NCI-H1694 (cell line): ENCODE data around the gene CABP4.

Experiments
- DNase-seq: peaks from one replicate; lab custom pipeline; 2025; lab: John Stamatoyannopoulos, UW

CABP4 gene

DNA sequence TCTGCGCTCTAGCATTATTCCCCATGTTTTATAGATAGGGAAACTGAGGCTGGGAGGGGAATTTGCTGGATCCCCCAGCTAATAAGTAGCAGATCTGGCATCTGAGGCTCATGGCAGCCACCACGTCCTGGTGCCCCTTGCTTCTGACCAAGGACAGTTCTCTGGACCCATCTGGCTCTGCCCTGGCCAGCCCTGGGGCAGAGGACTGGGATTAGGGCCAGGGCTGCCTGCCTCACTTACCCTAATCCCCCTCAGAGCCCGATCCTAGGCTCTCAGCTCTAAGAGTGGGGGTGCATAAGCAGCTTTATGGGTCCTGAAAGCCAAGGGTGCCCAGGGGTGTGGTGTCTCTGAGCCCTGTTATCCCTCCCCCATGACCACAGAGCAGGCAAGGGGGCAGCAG, at the start of gene CABP4:
Gene CABP4 (plus strand): TSS at position 301 of the 400 bp plus-strand sequence. CDS start 70 bp downstream, at position 371.
- no peak for DNase-seq

DNA sequence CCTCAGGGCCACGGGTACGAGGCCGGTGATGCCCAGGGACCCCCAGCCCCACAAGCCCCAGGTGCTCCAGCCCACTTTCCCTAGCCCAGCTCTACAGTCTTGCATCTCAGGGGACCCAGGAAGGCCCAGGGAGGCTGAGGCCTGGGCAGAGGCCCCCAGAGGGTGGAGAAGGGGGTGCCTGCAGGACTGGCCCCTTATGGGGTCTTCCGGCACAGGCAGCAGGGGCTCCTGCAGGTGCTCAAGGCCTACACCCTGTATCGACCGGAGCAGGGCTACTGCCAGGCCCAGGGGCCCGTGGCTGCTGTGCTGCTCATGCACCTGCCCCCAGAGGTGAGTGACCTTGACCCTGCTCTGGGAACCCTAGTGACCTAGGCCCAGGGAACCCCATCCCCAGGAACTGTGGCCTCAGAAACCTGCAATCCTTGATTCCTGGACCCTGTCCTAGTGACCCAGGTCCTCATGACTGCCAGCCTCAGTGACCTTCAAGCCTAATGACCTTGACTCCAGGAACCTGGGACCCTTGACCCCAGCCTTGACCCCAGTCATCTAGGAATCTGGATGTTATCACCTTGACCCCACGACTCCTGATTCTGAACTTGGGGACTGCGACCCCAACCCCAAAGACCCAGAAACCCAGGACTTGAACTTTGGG, 49.3 kb upstream of the CABP4 start:
- no peak for DNase-seq

DNA sequence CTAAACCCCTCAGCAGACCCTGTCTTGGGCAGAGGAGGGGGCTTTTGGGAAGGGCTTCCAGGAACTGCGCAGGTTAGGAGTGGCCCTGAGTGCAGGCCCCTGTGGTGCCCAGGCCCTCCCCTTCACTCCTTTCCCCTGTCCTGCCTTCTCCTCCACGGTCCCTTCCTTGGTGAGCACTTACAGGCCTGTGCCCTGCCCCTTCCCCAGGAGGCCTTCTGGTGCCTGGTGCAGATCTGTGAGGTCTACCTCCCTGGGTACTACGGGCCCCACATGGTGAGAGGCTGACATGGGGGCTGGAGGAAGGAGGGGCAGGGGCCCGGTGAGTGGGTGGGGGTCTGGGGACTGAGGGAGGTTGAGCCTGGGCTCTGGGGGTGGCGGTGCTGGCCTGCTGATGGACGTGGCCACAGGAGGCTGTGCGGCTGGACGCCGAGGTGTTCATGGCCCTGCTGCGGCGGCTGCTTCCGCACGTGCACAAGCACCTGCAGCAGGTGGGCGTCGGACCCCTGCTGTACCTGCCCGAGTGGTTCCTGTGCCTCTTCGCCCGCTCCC, 48.7 kb upstream of the CABP4 start:
- no peak for DNase-seq

DNA sequence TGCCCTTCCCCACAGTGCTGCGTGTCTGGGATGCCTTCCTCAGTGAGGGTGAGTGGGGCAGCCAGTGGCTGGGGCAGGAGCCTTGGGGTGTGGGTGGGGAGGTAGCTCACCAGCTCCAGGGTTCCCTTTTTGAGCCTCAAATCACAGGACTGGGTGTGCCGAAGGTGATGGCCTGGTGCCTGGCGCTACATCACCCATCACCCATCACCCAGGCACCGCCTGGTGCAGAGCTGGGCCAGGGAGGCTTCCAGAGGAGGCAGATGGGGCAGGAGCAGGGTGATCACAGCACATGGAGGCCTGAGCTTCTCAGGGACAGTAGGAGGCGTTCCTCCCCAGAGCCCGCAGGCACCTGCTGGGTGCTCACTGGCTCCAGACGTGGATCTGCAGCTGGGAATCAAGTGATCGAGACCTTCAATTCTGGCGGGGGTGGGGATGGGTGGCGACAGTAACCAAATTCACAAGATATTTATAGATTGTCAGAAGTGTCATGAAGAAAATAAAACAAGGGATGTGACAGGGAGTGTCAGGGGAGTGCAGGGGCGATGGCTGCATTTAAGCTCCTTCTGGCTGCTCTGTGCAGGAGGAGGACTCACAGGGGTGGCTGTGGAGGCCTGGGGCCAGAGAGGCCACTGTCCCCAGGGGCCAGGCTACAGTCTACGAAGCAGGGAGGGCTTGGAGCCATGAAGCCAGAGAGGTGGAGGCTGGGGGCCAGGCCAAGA, 48.0 kb upstream of the CABP4 start:
- DNase-seq = no peak

DNA sequence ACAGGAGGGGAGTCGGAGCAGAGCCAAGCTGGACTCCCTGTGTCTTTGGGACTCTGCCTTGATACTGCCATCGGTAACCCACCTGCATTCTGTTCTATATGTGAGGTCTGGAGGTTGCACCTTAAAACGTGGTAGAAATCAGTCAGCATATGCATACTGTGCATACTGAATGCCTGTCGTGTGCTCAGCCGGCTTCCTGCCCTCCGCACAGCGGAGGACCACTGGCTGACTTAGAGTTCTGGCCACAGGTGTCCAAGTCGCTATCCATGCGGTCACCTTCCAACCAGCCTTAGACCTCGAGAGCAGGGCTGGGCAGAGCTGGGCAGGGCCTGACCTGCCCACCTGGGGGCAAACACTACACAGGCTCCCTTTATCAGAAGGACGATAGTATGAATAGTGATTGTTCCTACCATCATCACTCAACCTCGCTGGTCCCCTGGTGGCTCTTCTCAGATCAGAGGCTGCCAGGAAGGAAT, 47.4 kb upstream of the CABP4 start:
- DNase-seq = no peak

DNA sequence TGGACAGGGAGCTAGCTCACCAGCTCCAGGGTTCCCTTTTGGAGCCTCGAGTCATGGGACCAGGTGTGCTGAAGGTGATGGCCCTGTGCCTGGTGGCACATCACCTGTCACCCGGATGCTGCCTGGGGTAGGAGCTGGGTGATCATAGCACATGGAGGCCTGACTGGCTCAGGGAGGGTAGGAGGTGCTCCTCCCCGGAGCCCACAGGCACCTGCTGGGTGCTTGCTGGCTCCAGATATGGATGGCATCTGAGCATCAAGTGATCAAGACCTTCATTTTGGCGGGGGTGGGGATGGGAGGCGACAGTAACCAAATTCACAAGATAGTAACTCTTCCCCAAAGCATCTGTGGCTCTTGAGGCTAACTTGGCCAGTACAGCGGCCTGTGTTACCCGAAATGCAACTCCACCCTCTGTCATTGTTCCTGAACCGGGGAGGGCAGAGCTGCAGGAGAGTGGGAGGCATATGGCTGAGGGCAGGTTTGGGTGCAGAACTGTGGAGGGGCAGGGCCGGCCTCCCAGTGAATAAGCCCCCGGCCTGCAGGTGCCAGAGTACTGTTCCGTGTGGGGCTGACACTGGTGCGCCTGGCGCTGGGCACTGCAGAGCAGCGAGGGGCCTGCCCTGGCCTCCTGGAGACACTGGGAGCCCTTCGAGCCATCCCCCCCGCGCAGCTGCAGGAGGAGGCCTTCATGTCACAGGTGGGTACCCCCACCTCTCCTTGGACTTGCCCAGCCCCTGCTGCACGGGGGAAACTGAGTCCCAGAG, 46.5 kb upstream of the CABP4 start:
- DNase-seq = no peak

DNA sequence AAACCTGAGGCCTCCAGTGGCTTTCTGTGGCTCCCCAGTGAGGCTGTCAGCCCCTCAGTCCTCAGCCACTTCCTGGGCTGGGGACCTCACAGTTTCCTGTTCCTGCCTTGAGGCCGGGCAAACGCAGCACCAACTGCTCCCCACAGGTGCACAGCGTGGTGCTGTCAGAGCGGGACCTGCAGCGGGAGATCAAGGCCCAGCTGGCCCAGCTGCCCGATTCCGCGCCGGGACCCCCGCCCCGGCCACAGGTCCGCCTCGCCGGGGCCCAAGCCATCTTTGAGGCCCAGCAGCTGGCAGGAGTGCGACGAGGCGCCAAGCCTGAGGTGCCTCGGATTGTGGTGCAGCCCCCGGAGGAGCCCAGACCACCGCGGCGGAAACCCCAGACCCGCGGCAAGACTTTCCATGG, 45.9 kb upstream of the CABP4 start:
- DNase-seq = no peak

DNA sequence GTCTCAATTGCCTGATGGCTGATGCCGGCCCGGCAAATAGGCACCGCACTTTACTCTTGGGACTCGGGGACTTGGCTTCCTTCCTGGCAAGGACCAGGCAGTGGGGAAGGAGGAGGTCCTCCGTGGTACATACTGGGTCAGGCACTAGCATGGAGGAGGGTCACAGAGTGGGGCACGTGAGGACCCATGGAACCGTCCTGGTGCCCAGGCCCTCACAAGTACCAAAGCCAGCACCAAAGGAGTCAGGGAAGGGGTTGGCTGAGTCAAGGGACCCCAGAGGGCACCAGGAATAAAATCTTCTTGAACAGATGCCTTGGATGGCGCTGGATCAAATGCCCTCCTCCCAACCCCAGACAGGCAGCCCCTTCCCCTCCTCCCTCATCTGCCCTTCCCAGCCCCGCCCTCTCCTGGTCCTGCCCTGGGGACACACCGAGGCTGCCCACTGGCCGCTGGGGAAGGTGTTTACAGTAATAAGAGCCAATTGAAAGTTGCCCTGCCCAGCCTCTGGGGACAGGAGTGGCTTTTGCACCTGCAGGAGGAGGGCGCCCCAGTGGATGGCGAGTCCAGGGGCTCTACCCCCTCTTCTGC, 45.3 kb upstream of the CABP4 start:
- DNase-seq = no peak

DNA sequence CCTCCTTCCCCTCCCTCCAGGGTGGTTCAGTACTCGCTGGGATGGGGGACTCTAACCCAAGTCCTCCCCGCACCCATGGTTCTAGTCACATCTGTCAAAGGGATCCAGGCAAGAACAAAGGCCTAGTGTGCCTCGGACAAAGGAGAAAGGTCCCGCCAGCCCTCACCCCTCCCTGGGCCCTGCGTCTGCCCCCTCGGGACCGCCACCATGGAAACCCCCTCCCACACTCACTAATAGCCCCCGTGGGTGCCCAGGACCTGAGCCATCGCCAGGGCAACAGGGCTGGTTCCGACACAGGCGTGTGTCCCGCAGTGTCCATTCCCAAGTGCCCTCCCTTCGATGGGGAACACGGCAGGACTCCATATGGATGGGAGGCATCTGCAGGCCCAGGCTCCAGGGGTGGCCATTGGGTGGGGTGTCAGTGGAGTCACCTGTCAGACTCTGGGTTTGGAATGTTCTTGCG, 44.8 kb upstream of the CABP4 start:
- DNase-seq = no peak

DNA sequence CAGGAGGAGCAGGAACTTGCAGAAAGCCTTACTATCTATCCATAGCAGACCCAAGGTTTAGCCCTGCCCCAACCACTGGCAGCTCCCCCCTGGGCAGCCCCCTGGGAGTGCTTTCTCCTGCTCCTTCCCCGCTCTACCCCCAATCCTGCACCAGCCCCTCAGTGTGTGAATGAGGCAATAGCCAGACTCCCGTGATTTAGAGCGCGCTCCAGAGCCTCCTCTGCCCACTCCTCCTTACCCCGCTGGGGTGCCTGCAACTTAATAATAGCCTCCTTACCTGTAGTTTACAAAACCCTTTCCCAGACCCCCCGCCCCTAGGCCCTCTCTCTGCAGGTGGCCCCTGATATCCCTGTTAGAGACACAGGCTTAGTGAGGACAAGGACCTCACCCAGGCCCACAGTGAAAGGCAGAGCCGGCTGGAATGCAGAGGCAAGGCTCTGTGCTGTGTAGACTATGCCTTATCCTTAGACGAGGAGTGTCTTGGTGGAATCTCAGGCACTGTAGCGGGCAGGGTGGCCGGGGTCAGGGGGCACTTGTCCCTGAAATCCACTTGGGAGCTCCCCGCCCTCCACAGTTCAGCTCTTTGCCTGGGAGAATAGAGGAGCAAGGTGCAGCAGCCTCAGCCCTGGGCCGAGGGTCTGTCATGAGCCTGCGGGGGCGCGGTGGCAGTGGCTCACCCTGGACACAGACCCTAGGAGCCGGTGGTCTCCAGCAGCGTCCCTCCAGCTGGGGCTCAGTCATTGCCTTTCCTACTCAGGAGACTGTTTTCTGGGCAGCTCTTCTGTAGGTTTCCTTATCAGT, 44.0 kb upstream of the CABP4 start:
- DNase-seq = no peak

DNA sequence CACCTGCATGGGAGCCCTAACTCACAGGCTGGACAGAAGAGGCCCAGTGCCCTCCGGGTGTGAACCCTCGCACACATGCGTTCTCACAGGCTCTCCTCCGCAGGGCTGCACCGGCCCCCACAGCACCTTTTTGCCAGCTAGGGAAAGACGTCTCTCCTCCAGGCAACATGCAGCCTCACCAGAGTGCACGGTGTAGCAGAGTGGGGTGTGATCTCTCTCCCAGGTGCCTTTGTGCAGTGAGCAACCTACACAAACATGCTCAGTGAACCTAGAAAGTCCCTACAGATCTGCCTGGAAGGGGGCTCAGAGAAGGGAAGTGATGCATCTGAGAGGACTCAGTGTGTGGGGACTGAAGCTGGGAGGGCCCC, 43.4 kb upstream of the CABP4 start:
- DNase-seq = no peak

DNA sequence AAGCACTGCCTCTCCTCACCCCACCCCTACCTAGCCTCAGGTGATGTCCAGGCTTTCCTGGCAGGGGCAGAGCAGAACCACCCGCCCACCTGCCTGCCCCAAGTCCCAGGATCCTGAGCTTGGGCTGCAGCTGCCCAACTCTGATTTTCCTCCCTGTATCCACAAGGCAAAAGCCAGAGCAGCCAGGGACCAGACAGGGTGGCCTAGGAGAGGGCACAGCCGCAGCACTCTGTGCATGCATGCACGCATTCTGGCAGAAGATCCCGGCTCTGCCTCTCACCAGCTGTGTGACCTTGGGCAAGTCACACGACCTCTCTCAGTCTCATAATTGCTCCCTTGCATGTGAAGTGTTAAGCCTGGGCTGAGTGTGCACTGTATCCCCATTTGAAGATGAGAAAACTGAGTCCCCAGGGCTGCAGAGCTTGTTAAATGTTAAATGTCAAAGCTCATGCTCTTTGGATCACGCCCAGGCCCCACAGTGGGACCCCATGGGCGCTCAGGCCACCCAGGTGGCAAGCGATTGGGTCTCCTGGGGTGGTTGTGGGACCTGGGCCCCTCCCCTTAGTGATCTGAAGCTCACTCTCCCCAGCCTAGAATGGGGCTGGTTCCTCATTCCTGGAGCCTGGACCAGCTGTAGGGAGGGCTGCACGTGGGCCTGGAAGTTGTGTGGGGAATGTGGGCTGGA, 42.5 kb upstream of the CABP4 start:
- no peak for DNase-seq

DNA sequence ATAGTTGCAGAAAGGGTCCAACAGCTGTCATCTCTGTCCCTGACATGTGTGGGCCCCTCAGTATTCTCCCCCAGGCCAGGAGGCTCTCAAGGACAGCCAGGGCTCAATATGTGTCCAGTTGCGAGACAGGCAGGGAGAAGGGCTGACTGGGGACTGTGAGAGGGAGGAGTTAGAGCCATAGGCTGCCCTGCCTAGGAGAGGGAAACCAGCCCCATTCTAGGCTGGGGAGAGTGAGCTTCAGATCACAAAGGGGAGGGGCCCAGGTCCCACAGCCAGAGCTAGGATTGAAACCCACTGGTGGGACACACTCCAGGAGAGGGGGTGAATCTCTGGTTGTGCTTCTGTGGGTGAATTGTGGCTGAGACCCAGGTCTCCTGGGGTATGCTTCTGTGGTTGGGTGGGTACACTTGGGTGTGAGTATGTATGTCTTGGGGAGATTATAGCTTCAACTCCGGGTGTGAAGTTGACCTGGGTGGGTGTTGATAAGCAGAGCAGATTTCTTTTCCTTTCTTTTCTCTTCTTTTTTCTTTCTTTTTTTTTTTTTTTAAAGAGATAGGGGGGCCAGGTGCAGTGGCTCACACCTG, 41.8 kb upstream of the CABP4 start:
- no peak for DNase-seq

DNA sequence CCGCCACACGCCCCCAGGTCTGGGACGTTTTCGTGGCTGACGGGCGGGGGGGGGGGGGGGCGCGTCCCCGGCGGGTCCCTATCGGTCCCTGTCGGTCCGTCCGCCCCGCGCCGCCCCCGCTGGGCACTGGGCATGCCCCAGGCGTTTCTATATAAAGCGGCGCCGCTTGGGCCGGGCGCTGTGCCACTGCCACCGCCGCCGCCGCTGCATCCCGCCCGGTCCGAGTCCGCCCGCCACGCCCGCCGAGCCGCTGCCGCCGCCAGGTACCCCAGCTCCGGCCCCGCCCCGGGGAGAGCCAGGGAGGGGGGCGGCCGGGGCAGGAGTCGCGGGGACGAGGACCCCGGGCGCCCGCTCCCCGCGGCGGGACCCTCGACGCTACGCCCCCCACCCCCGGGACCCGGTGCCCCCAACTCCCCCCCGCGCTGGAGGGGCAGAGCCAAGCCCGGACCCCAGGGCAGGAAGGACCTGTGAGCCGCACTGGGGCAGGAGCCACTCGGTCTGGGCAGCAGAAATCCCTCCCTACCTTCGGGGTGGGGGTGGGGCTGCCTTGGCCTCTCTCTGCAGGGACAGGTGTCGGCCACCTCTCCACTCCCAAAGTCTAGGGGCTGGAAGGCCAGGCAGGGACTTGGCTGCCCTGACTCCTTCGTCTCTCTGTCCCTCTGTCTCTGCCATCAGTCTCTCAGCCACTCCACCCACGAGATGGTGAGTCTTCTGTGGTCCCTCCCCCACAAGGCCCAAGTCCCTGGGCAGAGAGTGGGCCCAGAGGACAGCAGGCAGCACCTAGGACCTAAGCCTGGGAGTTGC, 39.5 kb upstream of the CABP4 start, which contains the start of gene CARNS1:
Gene CARNS1 (plus strand): TSS at position 178 of the 804 bp plus-strand sequence. CDS start 522 bp downstream, at position 700.
- DNase-seq = no peak

DNA sequence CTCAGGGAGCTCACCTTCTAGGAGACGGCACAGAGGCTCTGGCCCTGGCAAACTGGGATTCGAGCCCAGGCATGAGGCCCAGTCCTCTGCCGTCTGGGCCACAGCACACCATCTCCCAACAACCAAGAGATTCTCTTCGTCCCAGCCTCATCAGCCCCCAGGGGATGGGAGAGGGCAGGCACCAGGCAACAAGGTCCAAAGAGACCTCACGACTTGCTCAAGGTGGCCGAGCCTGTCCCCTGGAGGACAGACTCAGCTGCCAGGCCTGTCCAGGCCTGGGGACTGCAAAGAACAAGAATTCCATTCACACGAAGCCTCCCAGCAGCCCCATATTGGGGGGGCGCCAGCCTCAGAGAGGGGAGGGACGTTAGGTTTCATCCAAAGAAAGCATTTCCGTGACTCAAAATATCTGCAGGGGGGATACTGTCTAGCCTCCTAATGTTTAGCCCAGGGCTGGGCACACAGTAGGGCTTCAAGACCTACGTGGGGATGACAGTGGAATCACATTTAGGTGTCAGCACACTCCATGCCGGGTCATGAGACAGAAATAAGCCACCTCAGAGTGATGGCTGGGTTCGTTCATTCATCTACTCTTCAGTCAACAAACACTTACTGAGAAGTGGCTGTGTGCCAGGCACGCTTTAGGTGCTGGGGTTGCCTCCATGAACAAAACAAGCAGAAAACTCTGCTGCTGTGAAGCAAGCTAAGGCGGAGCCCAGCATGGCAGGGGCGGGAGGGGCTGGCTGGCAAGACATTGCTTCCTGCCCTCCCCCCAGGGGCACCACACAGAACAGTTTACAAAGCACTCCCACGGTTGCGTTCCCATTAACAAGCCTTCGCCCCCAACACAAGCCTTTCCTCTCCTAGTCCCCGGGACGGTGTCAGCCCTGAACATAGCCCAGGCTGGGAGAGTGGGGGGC, 38.5 kb upstream of the CABP4 start:
- peak; percentile 7 for DNase-seq

DNA sequence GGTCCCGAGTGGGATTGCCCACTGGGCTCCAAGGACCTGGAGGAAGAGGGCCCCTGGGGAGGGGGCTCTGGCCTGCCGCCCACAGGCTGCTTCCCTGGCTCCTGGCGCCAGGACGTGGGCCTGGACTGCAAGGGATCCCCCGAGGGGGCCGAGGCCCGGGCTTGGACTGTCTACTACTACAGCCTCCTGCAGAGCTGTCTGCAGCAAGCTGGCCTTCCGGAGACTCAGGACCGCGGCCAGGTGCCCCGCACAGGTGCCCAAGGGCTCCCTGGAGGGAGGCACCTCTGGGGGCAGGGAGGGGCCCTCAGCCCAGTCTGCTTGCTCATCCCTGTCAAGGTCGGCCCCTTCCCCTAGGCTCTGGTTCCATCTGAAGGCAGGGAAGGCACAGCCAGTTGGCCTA, 37.7 kb upstream of the CABP4 start:
- DNase-seq = no peak

DNA sequence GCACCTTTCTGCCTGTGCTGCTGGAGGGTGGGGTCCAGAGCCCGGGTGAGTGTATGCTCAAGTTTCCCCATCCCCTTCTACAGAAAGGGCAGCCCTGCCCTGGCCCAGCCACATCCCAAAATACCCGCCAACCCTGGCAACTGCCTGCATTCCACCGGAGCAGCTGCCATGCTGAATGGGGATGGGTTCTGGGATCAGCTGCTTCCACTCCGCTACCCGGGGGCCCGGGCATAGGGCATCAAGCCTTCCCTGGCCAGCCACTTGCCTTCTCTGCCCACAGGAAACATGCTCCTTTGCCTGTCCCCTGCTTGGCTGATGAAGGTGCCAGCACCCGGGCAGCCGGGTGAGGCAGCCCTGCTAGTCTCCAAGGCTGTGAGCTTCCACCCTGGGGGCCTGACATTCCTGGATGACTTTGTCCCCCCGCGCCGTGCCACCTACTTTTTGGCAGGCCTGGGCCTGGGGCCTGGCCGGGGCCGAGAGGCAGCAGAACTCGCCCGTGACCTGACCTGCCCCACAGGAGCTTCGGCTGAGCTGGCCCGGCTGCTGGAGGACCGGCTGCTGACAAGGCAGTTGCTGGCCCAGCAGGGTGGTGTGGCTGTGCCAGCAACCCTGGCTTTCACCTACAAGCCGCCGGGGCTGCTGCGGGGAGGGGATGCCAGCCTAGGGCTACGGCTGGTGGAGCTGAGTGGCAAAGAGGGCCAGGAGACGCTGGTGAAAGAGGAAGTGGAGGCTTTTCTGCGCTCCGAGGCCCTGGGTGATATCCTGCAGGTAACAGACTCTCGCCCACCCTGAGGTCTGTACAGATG, 36.5 kb upstream of the CABP4 start:
- no peak for DNase-seq
